HG03558 (cell line): ENCODE results near the gene TTC23L.
"Not testable (repeated sequence)": the region's sequence is repeated elsewhere in the genome, so short reads cannot be mapped to it uniquely, and the experiment has no call there.

Source experiments
- ATAC-seq: cut with Tn5 transposase; IDR thresholded peaks from one replicate; pipeline ENCODE4 v1.9.1; 2021; ENCODE audit warnings: moderate number of reproducible peaks; ENCODE audit not compliant: unreplicated experiment; ENCODE audit errors: extremely low read depth

TTC23L gene, protein sequence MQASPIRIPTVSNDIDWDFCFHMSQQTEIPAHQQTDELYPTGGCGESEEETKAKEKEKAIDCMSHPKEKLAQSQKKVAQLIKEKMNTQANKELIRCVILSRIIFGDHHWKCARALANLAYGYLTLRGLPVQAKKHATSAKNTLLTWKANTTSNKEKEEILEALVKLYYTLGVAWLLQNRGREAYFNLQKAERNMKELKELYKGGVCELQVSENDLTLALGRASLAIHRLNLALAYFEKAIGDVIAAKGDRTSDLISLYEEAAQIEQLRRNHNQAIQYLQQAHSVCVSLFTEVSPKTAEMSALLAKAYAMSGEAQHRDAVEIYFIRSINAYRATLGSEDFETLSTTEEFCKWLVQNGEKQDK

DNA sequence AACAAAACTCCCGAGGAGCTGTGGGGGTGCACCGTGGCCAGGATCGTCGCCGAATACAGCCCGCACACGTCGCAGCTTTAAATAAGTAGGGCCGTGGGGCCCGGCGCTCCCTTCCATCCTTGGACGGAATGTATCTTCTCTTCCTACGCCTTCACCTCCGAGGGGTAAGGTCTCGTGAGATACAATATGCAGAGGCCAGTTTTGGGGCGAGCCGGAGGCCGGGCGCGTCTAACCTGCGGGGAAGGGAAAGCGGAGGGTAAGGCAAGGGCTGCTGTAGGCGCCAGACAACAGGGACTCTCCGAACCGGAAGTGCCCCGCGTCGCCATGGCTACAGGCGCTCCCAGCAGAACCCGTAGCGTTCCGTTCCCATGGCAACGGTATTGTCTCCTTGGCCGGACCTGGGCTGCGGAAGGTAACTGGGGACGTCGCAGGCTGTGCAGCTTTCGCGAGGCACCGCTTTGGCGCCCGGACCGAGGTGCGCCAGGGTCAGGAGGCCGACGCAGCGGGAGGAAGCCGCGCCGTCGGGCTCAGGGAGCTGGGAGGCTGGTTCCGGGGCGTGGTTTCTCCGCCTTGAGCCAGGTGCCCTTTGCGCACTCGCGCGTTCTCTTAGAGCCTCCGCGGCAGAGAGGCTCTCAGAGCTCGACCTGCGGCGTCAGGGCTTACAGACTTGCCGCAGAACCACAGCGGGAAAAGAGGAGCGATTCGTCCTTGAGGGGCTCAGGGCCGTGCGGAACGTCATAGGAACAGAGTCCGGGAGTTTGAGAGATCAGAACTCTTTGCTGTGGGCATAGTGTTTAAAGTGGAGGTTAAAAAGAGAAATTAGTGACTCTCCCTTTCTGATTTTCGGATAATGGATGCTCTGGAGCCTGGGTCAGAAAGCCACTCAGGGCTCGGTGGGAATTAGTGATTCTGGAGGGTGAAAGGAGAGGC, at the start of gene TTC23L:
Gene TTC23L (plus strand): TSS at position 380 of the 930 bp plus-strand sequence. CDS start 1,508 bp downstream, outside the sequence.
- peak; percentile 94 for ATAC-seq

DNA sequence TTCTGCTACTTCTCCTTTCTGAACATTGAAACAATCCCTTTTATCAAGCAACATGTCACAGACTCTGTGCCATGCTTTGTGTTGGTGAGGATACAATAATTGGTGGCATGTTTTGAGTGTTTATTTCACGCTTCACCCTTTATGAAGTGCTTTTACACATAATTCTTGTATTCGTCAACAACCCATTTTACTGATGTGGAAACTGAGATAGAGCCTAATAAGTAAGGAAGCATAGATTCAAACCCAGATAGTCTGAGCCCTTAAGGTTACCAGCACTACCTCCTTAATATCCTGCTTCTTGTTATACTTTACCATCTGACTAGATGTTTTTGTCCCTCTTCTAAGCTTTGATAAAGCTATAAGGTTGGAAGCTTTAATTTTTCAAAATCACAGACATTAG, 49.3 kb upstream of the TTC23L start:
- no peak for ATAC-seq

DNA sequence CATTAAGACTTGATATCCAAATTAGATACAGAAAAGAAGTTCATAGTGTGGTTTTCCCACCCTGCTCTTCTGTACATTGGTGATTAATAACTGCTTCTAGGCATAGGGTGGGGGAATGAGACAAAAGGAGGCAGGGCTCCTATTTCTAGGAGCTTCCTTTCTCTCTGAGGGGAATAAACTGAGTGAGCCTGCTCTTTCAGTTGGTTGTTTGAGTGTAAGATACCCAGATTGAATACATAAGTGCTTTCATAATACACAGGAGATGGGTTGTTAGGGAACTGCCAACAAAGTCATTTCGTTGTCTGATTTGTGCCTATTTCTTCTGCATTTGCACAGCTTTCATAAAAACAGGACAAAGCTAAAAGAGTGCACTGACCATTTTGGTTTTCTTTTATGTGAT, 48.9 kb upstream of the TTC23L start:
- no peak for ATAC-seq

DNA sequence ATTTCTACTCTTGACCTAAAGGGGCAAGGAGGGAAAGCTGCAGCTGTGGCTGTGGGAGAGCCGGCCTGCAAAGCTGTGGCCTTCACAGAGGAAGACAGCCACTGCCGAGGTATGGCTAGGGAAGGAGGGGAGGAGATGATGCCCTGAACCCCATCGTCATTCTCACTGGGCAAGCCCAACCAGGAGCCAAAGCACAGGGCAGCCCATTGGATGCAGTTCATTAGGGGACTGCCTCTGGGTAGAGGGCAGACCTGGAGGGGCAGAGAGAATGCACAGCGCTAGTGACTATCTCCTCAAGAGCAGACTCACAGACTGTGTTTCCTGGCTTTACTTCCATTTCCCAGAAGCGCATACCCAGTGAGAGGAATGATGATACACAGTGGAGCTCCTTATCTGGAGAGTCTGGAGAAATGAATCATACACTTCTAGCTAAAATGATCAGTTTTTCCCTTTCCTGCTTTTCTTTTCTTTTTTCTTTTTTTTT, 47.2 kb upstream of the TTC23L start:
- no peak for ATAC-seq

DNA sequence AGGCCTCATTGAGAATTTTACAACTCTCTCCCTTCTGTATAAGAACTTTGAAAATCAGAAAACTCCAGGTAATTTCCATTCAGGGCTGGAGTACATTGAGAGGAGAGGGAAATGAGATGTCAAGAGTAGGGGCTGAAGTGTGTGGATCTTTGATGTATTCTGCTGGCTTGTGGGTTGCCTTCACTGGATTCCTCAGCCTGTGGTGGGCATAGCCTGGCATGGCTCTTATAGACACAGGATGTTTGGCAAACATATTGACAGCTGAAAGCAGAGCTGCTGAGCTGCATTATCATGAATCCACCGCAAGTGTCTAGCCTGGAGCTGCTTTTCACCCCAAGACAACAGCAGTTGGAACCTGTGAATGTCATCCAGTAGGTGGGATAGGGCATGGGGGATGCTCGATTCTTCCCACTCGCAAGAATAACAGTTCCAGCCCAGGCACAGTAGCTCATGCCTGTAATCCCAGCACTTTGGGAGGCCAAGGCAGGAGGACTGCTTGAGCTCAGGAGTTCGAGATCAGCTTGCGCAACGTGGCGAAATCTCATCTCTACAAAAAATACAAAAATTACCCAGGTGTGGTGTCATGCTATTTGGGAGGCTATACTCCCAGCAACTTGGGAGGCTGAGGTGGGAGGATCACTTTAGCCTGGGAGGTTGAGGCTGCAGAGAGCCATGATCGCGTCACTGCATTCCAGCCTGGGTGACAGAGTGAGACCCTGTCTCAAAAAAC, 36.0 kb upstream of the TTC23L start:
- ATAC-seq, result no peak

DNA sequence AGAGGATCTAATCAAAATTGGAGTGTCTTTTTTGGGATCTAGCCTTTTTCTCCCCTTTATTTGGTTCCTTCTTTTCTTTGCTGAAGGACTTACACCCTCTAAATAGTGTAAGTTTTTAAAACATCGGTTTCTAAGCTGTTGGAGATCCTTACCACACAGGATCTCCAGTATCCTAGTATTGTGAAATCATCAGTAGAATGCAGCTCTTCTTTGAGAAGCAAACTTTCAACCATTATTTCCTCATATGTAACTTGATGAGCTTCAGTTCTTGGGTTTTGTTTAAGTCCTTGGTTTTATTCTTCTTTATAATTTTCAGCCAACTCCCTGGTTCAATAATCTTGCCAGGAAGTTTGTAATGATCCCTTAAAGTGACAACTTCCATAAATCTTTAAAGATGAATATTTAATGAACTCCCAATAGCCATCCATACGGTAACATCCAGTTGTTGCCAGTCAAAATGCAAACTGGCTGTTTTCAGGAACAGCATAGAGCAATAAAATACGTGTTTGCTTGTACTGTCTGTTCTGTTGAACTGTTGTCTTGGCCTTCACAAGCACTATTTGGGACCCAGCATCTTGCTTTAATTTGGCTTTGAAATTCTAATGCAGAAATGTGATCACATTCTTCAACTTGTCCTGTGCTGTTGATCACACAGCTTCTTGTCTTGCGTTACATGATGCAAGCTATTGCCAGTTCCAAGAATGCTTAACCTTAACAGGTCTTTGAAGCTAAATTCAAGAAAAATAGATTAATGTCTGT, 34.8 kb upstream of the TTC23L start:
- ATAC-seq, result no peak

DNA sequence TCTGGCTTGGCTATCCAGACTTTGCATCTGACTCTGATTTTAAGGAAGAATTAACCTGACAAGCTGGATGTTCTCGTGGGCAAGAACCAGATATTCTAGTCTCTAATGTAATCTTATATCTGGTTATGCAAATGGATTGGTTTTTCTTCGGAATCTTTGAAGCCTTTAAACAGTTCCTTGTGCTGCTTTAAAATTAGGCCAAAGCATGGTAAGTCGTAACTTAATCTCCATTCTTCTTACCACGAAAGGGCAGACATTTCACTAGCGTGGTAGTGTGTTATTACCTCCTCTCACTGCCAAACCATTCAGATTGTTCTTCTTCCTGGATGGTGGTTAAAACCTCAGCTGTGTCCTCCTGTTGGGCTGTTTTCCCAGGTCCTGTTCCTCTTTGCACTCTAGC, 34.1 kb upstream of the TTC23L start:
- no peak for ATAC-seq

DNA sequence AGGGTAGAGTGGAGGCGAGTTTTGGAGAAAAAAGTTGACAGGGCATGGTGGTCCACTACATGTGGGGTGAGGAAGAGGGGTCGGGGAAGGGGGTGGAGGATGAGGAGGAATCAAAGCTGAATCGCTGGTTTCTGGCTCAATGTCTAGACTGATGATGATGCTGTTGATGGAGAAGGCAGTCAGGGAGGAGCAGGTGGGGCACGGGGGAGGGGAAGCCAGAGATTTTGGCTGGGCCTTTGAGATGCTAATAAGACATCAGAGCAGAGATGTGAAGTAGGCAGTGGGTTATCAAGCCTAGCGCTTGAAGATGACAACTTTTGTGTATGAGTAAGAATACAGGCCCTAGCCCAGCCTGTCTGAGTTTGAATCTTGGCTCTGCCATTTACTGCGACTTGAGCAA, 32.4 kb upstream of the TTC23L start:
- no peak for ATAC-seq

DNA sequence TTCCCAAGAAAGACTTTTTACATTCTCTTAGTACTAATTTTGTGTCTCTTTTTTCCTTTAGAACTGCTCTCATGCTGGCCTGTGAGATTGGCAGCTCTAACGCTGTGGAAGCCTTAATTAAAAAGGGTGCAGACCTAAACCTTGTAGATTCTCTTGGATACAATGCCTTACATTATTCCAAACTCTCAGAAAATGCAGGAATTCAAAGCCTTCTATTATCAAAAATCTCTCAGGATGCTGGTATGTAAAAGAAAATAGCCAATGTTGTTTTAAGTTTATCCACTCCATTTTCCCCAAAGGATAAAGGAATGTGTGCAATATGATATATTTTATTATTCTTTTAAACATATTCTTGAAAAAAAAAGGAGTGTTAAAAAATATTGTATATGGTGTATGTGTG, 27.3 kb upstream of the TTC23L start:
- ATAC-seq, result no peak

DNA sequence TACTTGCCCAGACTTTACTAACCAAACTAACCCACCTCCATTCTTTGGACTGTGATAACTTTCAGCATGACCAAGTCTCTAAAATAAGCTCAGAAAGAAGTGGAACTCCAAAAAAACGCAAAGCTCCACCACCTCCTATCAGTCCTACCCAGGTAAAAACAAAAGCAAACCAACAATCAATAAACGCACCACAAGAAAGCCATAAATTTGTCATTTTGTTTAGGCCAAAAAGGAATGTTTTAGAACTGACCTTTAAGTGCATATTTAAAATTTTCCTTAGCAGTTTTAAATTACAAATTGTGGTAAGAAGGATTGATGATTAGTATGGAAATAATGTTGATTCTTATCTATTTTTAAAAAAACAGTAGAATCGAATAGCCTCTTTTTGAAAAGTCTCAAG, 25.5 kb upstream of the TTC23L start:
- ATAC-seq, result no peak

DNA sequence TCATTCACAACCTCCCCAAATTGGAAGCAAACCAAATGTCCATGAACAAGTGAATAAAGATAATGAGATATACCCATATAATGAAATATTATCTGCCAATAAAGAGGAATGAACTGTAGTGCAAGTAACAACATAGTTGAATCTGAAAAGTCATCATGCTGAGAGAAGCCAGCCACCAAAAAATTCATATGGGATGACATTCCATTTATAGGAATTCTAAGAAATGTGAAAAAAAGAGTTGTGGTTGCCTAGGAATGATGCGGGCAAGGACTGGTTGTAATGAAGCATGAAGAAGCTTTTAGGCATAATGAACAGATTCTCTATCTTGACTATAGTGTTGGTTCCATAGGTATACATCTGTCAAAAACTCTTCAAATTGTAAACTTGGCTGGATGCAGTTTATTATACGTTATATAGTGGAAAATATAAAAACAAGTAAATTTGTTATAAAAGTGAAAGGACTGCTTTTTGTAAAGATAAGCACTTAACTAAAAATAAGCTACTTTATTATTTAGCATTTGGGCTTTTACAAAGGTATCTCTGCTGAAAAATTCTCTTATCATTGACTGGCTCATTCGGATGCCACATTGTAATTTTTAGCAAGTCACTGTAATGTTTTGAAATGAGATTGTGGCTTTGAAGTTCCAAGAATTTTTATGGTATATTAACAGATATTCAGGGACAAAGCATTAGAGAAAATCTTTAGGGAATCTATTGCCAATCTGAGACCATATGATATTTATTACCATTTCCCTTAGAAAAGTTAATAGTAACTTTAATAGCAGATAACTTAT, 21.2 kb upstream of the TTC23L start:
- no peak for ATAC-seq

DNA sequence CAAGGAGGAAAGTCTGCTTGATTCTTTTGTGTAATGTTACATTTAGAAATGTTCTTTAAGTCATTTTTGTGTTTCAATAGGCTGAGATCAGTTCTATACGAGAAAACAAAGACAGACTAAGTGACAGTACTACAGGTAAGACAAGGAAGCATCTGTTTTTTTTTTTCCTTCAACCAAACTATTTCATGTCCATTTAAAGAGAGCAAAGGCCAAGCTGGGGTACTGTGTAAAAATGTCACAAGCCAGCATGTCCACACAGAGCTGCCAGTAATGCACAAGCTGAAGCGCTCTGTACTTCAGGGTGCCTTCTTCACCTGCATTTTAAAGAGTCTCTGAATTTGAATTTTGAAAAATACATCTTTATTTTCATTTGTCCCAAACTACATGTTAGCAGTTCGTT, 20.2 kb upstream of the TTC23L start:
- ATAC-seq, result no peak

DNA sequence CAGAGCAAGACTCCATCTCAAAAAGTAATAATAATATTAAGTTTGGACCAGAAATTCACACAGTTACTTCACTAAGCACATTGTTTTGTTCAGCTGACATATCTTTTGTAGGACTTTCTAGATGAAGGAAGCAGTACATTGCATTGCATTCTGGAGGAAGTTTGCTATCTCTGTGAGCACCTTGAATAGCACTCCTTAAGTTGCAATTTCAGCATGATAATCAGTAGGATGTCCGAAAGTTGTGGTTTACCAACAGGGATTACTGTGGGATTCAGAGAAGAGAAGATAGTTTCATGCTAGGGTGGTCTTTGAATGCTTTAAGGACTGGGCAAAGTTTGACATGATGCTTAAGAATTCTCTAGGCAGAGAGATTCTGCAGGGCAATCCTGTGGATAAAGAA, 18.4 kb upstream of the TTC23L start:
- ATAC-seq, result no peak

DNA sequence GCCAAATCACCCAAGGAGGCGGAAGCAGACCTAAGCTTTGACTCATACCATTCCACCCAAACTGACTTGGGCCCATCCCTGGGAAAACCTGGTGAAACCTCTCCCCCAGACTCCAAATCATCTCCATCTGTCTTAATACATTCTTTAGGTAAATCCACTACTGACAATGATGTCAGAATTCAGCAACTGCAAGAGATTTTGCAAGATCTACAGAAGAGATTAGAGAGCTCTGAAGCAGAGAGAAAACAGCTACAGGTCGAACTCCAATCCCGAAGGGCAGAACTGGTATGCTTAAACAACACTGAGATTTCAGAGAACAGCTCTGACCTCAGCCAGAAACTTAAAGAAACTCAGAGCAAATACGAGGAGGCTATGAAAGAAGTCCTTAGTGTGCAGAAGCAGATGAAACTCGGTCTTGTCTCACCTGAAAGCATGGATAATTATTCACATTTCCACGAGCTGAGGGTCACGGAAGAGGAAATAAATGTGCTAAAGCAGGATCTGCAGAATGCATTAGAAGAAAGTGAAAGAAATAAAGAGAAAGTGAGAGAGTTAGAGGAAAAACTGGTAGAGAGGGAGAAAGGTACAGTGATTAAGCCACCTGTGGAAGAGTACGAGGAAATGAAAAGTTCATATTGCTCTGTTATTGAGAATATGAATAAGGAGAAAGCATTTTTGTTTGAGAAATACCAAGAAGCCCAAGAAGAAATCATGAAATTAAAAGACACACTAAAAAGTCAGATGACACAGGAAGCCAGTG, 15.8 kb upstream of the TTC23L start:
- no peak for ATAC-seq

DNA sequence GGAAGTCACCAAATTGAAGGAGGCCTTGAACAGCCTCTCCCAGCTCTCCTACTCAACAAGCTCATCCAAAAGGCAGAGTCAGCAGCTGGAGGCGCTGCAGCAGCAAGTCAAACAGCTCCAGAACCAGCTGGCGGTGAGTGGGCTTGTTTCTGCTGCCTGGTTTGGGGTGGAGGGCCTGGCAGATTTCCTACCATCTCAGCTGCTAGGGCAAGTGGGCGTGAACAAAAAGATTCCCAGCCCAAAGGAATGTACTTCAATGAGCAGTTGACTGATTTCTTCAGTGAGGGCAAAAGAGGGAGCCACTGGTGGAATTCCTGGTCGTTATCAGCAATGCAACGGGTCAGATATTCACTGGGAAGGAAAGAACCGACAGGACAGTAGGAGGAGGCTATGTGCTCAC, 12.6 kb upstream of the TTC23L start:
- no peak for ATAC-seq

DNA sequence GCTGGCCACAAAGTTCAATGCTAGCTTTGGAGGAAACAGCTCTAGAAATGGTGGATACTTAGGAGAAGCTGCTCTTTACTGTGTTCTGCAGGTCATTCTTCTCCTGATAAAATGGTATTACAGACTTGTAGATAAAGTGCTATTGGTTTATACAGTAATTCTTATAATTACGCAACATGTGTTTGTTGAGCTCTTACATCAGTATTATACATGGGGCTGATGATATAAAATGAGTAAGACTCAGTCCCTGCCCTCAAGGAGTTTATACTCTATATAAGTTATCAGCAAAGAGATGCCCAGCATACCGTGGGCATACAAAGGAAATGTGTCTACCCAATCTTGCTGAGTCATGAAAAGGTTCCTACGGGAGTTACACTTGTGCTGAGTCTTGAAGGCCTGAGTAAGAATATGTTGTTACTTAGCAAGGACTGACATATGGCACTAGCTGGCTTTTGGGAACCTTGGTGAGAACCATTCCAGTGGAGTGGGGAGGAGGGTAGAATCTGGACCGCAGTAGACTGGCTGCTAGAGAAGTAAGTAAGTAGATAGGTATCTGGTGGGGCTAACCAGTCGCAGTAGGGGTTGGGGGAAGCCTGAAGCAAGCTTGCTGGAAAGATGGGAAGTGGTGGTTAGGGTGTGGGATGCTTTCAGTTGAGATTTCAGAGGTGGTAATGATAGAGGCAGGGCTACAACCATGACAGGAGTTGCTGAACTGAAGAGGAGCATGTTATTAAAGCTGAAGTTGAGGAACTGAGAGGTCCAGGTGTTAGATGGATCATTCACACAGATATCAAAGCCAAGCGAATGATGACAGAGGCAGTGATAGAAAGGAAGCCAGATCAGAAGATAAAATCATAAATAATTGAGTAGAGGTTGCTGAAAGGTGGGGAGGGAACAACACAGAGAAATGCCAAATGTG, 11.1 kb upstream of the TTC23L start:
- ATAC-seq, result no peak

DNA sequence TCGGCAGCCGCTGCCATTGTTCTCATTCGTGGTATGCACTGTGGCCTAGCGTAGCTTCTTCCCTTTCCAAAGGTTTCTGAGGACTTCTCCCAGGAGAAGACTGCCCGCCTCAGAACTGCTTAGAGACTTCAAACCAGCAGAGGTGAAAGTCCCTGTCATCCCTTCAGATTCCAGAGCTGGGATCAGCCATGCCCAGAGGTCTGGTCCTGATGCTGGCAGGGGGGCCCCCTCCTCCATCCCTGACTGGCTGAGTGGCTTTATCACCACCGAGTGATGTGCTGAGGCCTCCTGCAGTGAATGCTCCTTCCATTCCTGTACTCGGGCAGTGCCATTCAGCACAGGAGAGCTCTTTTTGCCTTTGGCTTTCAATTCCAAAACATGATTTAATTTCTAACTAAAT, 8.1 kb upstream of the TTC23L start:
- not testable (repeated sequence) for ATAC-seq
